Liver (tissue), 9 donors: ENCODE measurements around the gene MAPT. TPM values are rescaled to one million over a fixed set of nuclear protein-coding genes. Genes with fewer than 3 reads are reported as not detected.

Experiments used
- DNase-seq: peaks from one replicate; pipeline ENCODE4 v3.0.0-alpha.2; 2017; ENCODE audit warnings: low spot score
- H3K27ac ChIP-seq, 2 donors: one replicate each; pipeline ENCODE4 v1.7.0; 2013; ENCODE audit warnings: inconsistent platforms in 2 of 2, low read length in 2 of 2, control low read depth in 1 of 2, low read depth in 1 of 2, mild to moderate bottlenecking in 1 of 2
- H3K27me3 ChIP-seq, 4 donors: one replicate each; pipeline versions ENCODE4 v1.6.1 to v1.7.0; 2013; ENCODE audit warnings: low read length in 3 of 4, inconsistent platforms in 1 of 4, mild to moderate bottlenecking in 1 of 4, moderate library complexity in 1 of 4; ENCODE audit not compliant: control insufficient read depth in 4 of 4, insufficient read depth in 4 of 4
- H3K36me3 ChIP-seq, 4 donors: one replicate each; pipeline versions ENCODE4 v1.6.1 to v1.7.0; 2013; ENCODE audit warnings: low read length in 3 of 4, mild to moderate bottlenecking in 3 of 4, low read depth in 1 of 4, moderate library complexity in 1 of 4; ENCODE audit not compliant: control insufficient read depth in 4 of 4, insufficient read depth in 3 of 4
- H3K4me1 ChIP-seq, 4 donors: one replicate each; pipeline versions ENCODE4 v1.6.1 to v1.7.0; 2013; ENCODE audit warnings: low read length in 3 of 4, mild to moderate bottlenecking in 3 of 4, moderate library complexity in 1 of 4; ENCODE audit not compliant: control insufficient read depth in 4 of 4, insufficient read depth in 4 of 4
- H3K4me3 ChIP-seq, 3 donors: one replicate each; pipeline versions ENCODE4 v1.6.1 to v1.7.0; 2013; ENCODE audit warnings: low read length in 3 of 3, control low read depth in 1 of 3, low read depth in 1 of 3, mild to moderate bottlenecking in 1 of 3
- H3K9ac ChIP-seq, 2 donors: one replicate each; pipeline ENCODE4 v1.7.0; 2013; ENCODE audit warnings: low read length in 2 of 2, mild to moderate bottlenecking in 2 of 2, moderate library complexity in 2 of 2, control low read depth in 1 of 2, low read depth in 1 of 2
- H3K9me3 ChIP-seq, 4 donors: one replicate each; pipeline versions ENCODE4 v1.6.1 to v1.7.0; 2013; ENCODE audit warnings: low read length in 3 of 4; ENCODE audit not compliant: control insufficient read depth in 4 of 4
- EGR1 ChIP-seq, 2 donors: IDR thresholded peaks; 2 replicates each; pipeline ENCODE4 v1.6.1; 2016 to 2018; ENCODE audit warnings: antibody characterized with exemption in 2 of 2, low read depth in 2 of 2
- FOXA1 ChIP-seq: IDR thresholded peaks from 2 replicates; pipeline ENCODE4 v1.6.1; 2016; ENCODE audit warnings: antibody characterized with exemption
- FOXA2 ChIP-seq: IDR thresholded peaks from 2 replicates; pipeline ENCODE4 v1.6.1; 2016; ENCODE audit warnings: antibody characterized with exemption
- GABPA ChIP-seq, 2 donors: IDR thresholded peaks in 1 of 2; conservative IDR thresholded peaks in 1 of 2; 2 replicates each; pipeline ENCODE4 v1.6.1; 2016; ENCODE audit warnings: antibody characterized with exemption in 2 of 2, mild to moderate bottlenecking in 1 of 2, moderate library complexity in 1 of 2
- HNF4A ChIP-seq, 2 donors: conservative IDR thresholded peaks; 2 replicates each; pipeline ENCODE4 v1.6.1; 2016; ENCODE audit warnings: antibody characterized with exemption in 2 of 2, mild to moderate bottlenecking in 2 of 2
- HNF4G ChIP-seq: IDR thresholded peaks from 2 replicates; pipeline ENCODE4 v1.6.1; 2016; ENCODE audit warnings: antibody characterized with exemption
- JUND ChIP-seq, 2 donors: IDR thresholded peaks; 2 replicates each; pipeline ENCODE4 v1.6.1; 2016; ENCODE audit warnings: antibody characterized with exemption in 2 of 2
- NR2F2 ChIP-seq: IDR thresholded peaks from 2 replicates; pipeline ENCODE4 v1.6.1; 2016; ENCODE audit warnings: antibody characterized with exemption
- RAD21 ChIP-seq, 2 donors: IDR thresholded peaks; 2 replicates each; pipeline ENCODE4 v1.6.1; 2016; ENCODE audit warnings: antibody characterized with exemption in 2 of 2, mild to moderate bottlenecking in 2 of 2
- RXRA ChIP-seq, 2 donors: IDR thresholded peaks; 2 replicates each; pipeline ENCODE4 v1.6.1; 2017 to 2018; ENCODE audit warnings: antibody characterized with exemption in 2 of 2, mild to moderate bottlenecking in 1 of 2
- SP1 ChIP-seq: IDR thresholded peaks from 2 replicates; pipeline ENCODE4 v1.6.1; 2018; ENCODE audit warnings: antibody characterized with exemption, mild to moderate bottlenecking
- TAF1 ChIP-seq: conservative IDR thresholded peaks from 2 replicates; pipeline ENCODE4 v1.6.1; 2016; ENCODE audit warnings: antibody characterized with exemption, mild to moderate bottlenecking
- YY1 ChIP-seq: IDR thresholded peaks from 2 replicates; pipeline ENCODE4 v1.6.1; 2016; ENCODE audit warnings: antibody characterized with exemption, mild to moderate bottlenecking
- WGBS: extraction: QIAGEN DNeasy Blood & Tissue Kit; methylation state at CpG from one replicate; pipeline ENCODE4 v1.1.7; 2013; 5-methylcytosine and 5-hydroxymethylcytosine counted together
- polyA plus RNA-seq, 2 donors: library from polyadenylated mRNA; stranded (reverse) in 1 of 2; unstranded in 1 of 2; fragments of 200-250 nt in 1 of 2; fragments of >200 nt in 1 of 2; fragmentation: Nextera tagmentation in 1 of 2; extraction: Ambion mirVana in 1 of 2; gene quantifications; one replicate each; pipeline versions ENCODE4 v1.2.1 to v1.2.3, GENCODE V29; 2013 to 2015
- total RNA-seq, 2 donors: library from RNA; depleted of rRNA; stranded (reverse); fragments of >200 nt; gene quantifications; one replicate each; pipeline ENCODE4 v1.2.3, GENCODE V29; 2014
- TF ChIP-seq, protein P1 (sequence below): IDR thresholded peaks from 2 replicates; pipeline ENCODE4 v1.6.1; 2016; ENCODE audit warnings: antibody characterized with exemption
- TF ChIP-seq, protein P2 (sequence below): IDR thresholded peaks from 2 replicates; pipeline ENCODE4 v1.6.1; 2016; ENCODE audit warnings: antibody characterized with exemption
- TF ChIP-seq, protein P3 (sequence below): IDR thresholded peaks from 2 replicates; pipeline ENCODE4 v1.6.1; 2016; ENCODE audit warnings: antibody characterized with exemption
- TF ChIP-seq, protein P4 (sequence below): fragments of 150-350 bp; IDR thresholded peaks from 2 replicates; pipeline ENCODE4 v1.5.1; 2017; ENCODE audit warnings: improper control_type of control experiment, low read depth, low read length; ENCODE audit not compliant: missing input control
- TF ChIP-seq, protein P5 (sequence below): IDR thresholded peaks from 2 replicates; pipeline ENCODE4 v1.6.1; 2016; ENCODE audit warnings: antibody characterized with exemption, mild to moderate bottlenecking
- donor health status: healthy.
- donor health status: healthy.
- donor health status: healthy.
- donor health status: healthy.
- donor health status: healthy.

Gene MAPT
- total and polyA plus RNA-seq, 4 donors, result 0.05 to 0.67 (median 0.27) TPM

DNA sequence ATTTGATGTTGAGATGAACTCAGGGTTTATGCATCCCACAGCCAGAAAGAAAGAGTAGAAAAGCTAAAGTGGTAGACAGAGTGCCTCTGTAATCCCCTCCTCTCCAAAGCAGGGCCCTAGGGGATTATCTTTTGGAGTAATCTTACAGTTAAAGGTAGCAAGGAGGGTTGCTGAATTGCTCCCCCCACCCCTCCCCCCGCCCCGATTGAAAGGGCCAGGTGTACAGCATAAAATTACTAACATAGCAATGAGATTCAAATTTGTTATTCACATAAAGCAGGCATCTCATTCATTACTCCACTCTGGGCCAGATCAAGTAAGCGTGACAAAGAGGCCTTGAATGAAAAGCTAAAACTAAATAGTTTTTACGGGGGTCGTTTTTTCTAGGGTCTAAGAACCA lies 177.4 kb downstream of the MAPT start:
- Histone ChIP-seq H3K27me3 (no peaks in the 10 kb centered on the region), H3K36me3 (peaks cover 0 to 3% (median under 1%) of the 10 kb centered on the region in 4 donors), H3K4me1 (no peaks in the 10 kb centered on the region), H3K9ac (no peak overlapping the region), H3K4me3 (no peak overlapping the region), H3K9me3 (no peaks in the 10 kb centered on the region), H3K27ac (no peak overlapping the region)
- WGBS, result 93% methylated on average over 5 of the region's 5 CpGs
- TF ChIP-seq SP1, result no peak
- TF ChIP-seq FOXA2, result no peak
- TF ChIP-seq JUND (IDR thresholded peaks at IDR 0.05), result no peak
- TF ChIP-seq TAF1, result no peak
- TF ChIP-seq, protein P1, sequence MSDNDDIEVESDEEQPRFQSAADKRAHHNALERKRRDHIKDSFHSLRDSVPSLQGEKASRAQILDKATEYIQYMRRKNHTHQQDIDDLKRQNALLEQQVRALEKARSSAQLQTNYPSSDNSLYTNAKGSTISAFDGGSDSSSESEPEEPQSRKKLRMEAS, result no peak
- TF ChIP-seq HNF4A (conservative IDR thresholded peaks at IDR 0.05), result no peak
- TF ChIP-seq, protein P2, sequence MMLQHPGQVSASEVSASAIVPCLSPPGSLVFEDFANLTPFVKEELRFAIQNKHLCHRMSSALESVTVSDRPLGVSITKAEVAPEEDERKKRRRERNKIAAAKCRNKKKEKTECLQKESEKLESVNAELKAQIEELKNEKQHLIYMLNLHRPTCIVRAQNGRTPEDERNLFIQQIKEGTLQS, result no peak
- no peak for TF ChIP-seq GABPA (IDR thresholded peaks at IDR 0.05 in 1 of 2, conservative IDR thresholded peaks at IDR 0.05 in 1 of 2)
- TF ChIP-seq, protein P3, sequence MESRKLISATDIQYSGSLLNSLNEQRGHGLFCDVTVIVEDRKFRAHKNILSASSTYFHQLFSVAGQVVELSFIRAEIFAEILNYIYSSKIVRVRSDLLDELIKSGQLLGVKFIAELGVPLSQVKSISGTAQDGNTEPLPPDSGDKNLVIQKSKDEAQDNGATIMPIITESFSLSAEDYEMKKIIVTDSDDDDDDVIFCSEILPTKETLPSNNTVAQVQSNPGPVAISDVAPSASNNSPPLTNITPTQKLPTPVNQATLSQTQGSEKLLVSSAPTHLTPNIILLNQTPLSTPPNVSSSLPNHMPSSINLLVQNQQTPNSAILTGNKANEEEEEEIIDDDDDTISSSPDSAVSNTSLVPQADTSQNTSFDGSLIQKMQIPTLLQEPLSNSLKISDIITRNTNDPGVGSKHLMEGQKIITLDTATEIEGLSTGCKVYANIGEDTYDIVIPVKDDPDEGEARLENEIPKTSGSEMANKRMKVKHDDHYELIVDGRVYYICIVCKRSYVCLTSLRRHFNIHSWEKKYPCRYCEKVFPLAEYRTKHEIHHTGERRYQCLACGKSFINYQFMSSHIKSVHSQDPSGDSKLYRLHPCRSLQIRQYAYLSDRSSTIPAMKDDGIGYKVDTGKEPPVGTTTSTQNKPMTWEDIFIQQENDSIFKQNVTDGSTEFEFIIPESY, result no peak
- no peak for TF ChIP-seq RXRA (IDR thresholded peaks at IDR 0.05)
- TF ChIP-seq EGR1 (IDR thresholded peaks at IDR 0.05; ENCODE audit: low read depth in 2 of 2), result no peak
- TF ChIP-seq NR2F2, result no peak
- no peak for TF ChIP-seq RAD21 (IDR thresholded peaks at IDR 0.05)
- no peak for TF ChIP-seq HNF4G
- TF ChIP-seq FOXA1, result no peak
- TF ChIP-seq YY1, result no peak
- TF ChIP-seq, protein P4, sequence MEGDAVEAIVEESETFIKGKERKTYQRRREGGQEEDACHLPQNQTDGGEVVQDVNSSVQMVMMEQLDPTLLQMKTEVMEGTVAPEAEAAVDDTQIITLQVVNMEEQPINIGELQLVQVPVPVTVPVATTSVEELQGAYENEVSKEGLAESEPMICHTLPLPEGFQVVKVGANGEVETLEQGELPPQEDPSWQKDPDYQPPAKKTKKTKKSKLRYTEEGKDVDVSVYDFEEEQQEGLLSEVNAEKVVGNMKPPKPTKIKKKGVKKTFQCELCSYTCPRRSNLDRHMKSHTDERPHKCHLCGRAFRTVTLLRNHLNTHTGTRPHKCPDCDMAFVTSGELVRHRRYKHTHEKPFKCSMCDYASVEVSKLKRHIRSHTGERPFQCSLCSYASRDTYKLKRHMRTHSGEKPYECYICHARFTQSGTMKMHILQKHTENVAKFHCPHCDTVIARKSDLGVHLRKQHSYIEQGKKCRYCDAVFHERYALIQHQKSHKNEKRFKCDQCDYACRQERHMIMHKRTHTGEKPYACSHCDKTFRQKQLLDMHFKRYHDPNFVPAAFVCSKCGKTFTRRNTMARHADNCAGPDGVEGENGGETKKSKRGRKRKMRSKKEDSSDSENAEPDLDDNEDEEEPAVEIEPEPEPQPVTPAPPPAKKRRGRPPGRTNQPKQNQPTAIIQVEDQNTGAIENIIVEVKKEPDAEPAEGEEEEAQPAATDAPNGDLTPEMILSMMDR, result no peak
- TF ChIP-seq, protein P5, sequence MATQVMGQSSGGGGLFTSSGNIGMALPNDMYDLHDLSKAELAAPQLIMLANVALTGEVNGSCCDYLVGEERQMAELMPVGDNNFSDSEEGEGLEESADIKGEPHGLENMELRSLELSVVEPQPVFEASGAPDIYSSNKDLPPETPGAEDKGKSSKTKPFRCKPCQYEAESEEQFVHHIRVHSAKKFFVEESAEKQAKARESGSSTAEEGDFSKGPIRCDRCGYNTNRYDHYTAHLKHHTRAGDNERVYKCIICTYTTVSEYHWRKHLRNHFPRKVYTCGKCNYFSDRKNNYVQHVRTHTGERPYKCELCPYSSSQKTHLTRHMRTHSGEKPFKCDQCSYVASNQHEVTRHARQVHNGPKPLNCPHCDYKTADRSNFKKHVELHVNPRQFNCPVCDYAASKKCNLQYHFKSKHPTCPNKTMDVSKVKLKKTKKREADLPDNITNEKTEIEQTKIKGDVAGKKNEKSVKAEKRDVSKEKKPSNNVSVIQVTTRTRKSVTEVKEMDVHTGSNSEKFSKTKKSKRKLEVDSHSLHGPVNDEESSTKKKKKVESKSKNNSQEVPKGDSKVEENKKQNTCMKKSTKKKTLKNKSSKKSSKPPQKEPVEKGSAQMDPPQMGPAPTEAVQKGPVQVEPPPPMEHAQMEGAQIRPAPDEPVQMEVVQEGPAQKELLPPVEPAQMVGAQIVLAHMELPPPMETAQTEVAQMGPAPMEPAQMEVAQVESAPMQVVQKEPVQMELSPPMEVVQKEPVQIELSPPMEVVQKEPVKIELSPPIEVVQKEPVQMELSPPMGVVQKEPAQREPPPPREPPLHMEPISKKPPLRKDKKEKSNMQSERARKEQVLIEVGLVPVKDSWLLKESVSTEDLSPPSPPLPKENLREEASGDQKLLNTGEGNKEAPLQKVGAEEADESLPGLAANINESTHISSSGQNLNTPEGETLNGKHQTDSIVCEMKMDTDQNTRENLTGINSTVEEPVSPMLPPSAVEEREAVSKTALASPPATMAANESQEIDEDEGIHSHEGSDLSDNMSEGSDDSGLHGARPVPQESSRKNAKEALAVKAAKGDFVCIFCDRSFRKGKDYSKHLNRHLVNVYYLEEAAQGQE, result no peak
- DNase-seq, result no peak
